T-helper 22 cell (primary cell): Measurements from ENCODE around the gene NEDD9.
A peak's percentile ranks its signal among the peaks of the same experiment; 100 is the strongest.

Experiments used
- DNase-seq: peaks from one replicate; pipeline ENCODE4 v3.0.0-alpha.2; 2020; ENCODE audit warnings: low read depth

The NEDD9 gene

GRCh38 chr6:11260249-11261038 is 28.0 kb upstream of the NEDD9 start:
- DNase-seq = no peak

GRCh38 chr6:11258260-11259237 is 26.1 kb upstream of the NEDD9 start:
- peak; percentile 8 for DNase-seq

- no peak for DNase-seq
These were observed 23.1 kb upstream of the NEDD9 start for GRCh38 chr6:11255610-11256009.

DNA sequence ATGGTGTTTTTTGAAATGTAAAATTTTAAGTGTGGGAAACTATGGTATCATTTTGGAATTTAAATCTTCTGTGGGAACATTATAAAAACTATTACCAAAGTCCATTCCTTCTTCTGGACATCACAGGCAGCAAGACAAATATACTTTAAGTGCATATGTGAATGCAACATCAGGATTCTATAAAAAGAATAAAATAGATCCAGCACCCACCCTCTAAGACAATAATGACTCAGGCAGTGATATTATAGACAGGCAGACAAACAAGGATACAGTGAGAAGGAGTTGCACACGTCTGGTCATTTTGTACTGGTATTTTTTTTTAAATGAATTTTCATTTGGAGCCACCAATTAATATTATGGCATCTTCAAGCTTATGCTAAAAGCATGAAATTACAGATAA is 21.1 kb upstream of the NEDD9 start:
- DNase-seq = no peak

GRCh38 chr6:11251553-11252360 is 19.3 kb upstream of the NEDD9 start:
- no peak for DNase-seq

GRCh38 chr6:11250108-11250507 is 17.6 kb upstream of the NEDD9 start:
- no peak for DNase-seq

DNA sequence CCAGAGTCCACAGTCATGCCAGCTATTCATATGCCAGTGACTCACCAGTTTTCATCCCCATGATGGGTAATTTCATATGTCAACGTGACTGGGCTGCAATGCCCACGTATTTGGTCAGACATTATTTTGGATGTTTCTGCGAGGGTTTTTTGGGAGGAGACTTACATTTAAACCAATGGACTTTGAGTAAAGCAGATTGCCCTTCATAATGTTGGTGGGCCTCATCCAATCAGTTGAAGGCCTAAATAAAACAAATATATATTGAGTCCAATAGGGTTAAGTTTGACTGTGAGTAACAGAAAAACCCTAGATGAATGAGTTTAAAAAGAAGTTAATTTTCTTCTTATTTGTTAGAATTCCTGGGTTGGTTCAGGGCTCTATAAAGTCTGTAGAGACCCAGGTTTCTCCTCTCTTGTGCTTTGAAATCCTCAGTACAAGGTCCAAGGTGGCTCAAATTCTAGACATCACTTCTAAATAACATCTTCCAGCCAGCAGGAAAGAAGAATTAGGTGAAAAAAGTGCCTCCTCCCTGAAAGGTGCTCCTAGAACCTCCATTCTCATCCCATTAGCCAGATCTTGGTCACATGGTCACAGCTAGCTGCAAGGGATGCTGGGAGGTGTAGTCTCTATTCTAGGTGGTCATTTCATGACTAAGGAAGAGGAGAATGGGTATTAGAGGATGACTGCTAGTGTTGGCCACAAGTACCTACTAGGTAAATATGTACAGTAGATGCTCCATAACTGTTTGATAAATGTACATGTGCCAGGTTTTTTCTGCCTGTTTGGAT is 16.7 kb upstream of the NEDD9 start:
- no peak for DNase-seq

DNA sequence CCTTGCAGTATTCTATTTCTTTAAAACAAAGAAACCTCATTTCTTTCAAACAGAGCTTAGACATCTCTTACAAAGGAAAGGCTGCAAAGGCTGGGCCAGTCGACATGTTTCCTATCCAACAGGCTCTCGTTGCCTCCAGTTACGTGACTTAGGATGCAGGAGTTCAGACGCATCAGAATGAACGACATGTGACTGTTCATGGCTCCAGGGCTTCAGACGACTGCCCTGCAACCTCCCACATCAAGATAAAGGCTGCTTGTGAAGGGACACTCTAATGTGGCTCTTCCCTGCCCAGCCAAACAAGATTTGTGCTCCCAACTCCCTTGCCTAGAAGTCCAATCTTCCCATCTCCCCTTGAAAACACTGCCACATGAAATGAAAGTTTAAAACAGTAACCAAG is 14.3 kb upstream of the NEDD9 start:
- no peak for DNase-seq

DNA sequence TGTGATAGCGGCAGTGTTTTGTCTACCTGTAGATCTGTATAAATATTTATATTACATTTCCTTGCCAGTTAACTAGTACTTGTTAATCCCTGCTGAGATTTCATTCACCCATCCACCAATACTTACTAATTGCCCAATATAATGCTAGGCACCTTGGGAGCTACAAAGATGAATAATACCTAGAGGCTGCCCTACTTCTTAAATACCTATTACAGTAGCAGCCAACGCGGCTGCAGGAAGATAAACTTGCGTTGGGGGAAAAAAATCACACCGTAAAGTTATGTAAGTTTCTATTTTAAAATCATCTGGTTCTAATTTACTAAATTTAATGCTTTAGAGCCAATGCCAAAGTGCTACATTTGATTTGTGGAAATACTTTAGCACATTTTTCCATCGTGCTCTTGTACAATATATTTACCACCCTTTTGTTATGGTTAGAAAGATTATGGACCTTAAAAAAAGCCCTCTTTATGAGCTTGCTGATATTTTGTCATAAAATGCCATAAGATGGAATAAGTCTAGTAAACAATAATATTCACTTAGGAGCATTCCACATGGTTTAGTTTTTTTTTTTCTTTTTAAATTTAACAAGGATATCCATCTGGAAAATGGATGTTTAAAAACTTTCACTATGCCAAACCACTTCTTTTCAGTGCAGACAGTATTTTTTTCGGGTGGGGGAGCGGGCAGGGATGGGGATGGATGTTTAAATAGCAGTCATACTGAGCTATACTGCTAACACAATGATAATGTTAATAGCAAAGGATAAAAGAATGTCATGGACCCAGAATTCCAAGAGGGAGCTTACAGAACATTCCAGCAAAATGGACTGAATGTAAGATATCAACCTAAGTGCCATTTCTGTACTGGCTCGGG is 13.2 kb upstream of the NEDD9 start:
- DNase-seq = no peak

DNA sequence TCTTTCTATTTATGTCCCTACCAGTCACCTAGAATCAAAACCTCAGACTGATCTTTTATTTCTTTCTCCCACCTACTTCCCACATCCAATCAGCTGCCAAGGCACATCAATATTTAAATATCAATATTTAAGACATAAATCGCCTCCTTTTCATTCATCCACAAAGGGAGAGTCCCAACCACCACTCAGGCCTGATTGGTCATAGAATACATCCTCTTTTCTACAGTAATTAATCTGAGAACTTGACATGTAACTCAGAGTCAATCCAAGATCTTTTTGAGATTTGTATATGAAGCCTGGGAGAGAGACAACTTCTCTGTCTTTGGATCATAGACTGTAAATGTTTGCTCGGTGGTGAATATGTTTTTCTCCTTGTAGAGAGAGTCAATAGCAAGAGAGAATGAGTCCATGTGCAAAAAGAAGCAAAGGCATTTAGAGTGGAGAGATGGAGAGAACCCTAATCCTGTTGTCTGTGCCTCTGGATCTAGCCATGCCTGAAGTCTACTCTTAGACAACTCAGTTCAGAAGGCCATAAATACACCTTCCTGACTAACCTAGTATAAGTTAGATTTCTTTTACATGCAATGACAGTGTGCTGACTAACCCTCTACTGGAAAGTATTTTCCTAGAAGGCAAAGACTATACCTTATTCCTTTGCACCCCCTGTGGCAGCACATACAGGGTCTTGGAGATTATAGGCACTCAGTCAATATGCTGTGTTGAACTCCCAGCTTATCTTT is 12.1 kb upstream of the NEDD9 start:
- no peak for DNase-seq

DNA sequence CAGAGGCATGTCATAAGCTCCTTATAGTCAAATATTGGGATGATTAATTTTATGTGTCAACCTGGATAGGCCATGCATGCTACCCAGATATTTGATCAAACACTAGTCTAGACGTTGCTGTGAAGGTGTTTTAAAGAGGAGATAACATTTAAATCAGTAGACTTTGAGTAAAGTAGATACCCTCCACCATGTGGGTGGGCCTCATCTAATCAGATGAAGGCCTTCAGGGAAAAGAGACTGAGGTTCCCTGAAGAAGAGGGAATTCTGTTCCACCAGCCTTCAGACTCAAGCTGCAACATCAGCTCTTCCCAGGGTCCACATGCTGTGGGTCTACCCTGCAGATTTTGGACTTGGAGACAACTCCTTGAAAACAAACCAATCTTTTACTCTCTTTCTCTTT is 11.4 kb upstream of the NEDD9 start:
- no peak for DNase-seq

- no peak for DNase-seq
These were observed 10.2 kb upstream of the NEDD9 start for GRCh38 chr6:11242711-11243110.

GRCh38 chr6:11241793-11242201 is 9.3 kb upstream of the NEDD9 start:
- DNase-seq = no peak

- no peak for DNase-seq
These were observed 8.8 kb upstream of the NEDD9 start for GRCh38 chr6:11241154-11241792.

- no peak for DNase-seq
These were observed 5.5 kb upstream of the NEDD9 start for GRCh38 chr6:11237956-11238355.

GRCh38 chr6:11237428-11237827 is 5.0 kb upstream of the NEDD9 start:
- DNase-seq = no peak

GRCh38 chr6:11236915-11237314 is 4.4 kb upstream of the NEDD9 start:
- no peak for DNase-seq

DNA sequence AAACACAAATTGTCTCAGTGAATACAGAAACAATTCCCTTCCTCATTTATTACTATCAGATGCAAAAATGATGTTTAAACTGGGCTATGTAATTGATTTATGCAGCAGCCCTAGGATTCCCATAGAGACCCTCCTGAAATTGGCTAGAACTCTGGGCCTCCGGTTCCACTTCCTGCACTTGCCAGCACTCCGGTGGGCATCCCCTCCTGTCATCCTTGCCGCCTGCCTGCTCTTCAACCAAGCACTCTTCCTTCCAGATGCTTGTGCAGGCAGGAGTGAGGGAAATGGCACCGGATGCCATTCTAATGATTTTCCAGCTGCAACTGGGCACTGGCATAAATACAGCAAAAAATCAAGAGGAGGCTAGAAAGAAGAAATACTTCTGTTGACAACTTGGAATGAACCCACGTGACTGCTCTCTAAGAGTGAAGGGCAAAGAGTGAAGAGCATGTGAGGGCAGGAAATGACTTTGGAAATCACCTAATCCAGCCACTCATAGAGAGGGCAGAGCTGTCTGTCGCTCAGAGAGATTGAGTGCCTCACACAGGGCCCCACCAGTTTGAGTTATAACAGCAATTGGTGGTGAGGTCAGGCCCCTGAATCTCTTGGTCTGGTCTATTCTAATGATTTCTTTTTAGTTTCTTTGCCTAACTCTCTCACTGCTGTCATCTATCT is 3.7 kb upstream of the NEDD9 start:
- DNase-seq = peak; percentile 41

GRCh38 chr6:11235062-11235461 is 2.6 kb upstream of the NEDD9 start:
- DNase-seq = no peak
